DMS 273 (cell line): Measurements from ENCODE around the gene NYNRIN.
"Not testable (repeated sequence)": the region's sequence is repeated elsewhere in the genome, so short reads cannot be mapped to it uniquely, and the experiment has no call there.

Experiments used
- DNase-seq: peaks from one replicate; lab custom pipeline; 2025; ENCODE audit not compliant: unreplicated experiment; lab: John Stamatoyannopoulos, UW

The NYNRIN gene

GRCh38 chr14:24442240-24443052 lies 43.6 kb downstream of the NYNRIN start, which contains the start of gene SDR39U1:
TSS of gene SDR39U1 (minus strand) at chr14:24442776. CDS start at chr14:24442769, 7 bp downstream.
- DNase-seq = peak; percentile 100

- no peak for DNase-seq
These were observed 44.4 kb downstream of the NYNRIN start for GRCh38 chr14:24443053-24443665.

- DNase-seq = not testable (repeated sequence)
These were observed 52.0 kb downstream of the NYNRIN start for GRCh38 chr14:24450828-24451227.

GRCh38 chr14:24456980-24457379 lies 58.2 kb downstream of the NYNRIN start:
- DNase-seq = peak; percentile 12

GRCh38 chr14:24458736-24459135 lies 59.9 kb downstream of the NYNRIN start:
- no peak for DNase-seq

- DNase-seq = no peak
These were observed 60.5 kb downstream of the NYNRIN start for GRCh38 chr14:24459331-24459730.

- DNase-seq = no peak
These were observed 62.5 kb downstream of the NYNRIN start for GRCh38 chr14:24461336-24461735.

GRCh38 chr14:24463017-24463883 lies 64.4 kb downstream of the NYNRIN start:
- no peak for DNase-seq

GRCh38 chr14:24463884-24464785 lies 65.3 kb downstream of the NYNRIN start:
- no peak for DNase-seq

GRCh38 chr14:24465368-24465767 lies 66.6 kb downstream of the NYNRIN start:
- no peak for DNase-seq

GRCh38 chr14:24465805-24466204 lies 67.0 kb downstream of the NYNRIN start:
- no peak for DNase-seq
